Ovary (tissue), 9 donors: Measurements from ENCODE around the gene EZR. TPM values are rescaled to one million over a fixed set of nuclear protein-coding genes. Genes with fewer than 3 reads are reported as not detected.
"Not testable (repeated sequence)": the region's sequence is repeated elsewhere in the genome, so short reads cannot be mapped to it uniquely, and the experiment has no call there.

Source experiments
- DNase-seq, 5 donors: peaks; one replicate each; pipeline ENCODE4 v3.0.0-alpha.2; 2019 to 2020
- H3K27ac ChIP-seq, 2 donors: fragments of 200-600 bp; one replicate each; pipeline versions ENCODE4 v1.5.1 to v1.8.0; 2019 to 2022
- H3K27me3 ChIP-seq: fragments of 200-600 bp; one replicate; pipeline ENCODE4 v1.8.0; 2022
- H3K36me3 ChIP-seq: fragments of 200-600 bp; sonication (generic); one replicate; pipeline ENCODE4 v1.5.1; 2019
- H3K4me1 ChIP-seq: one replicate; pipeline ENCODE4 v1.8.1; 2013; ENCODE audit warnings: mild to moderate bottlenecking, moderate library complexity; ENCODE audit not compliant: insufficient read depth
- H3K4me3 ChIP-seq: fragments of 200-600 bp; sonication (generic); one replicate; pipeline ENCODE4 v1.5.1; 2017
- H3K9me3 ChIP-seq, 2 donors: fragments of 200-600 bp in 1 of 2; sonication (generic) in 1 of 2; one replicate each; pipeline versions ENCODE4 v1.5.1 to v1.8.1; 2013 to 2019; ENCODE audit warnings: mild to moderate bottlenecking in 1 of 2, moderate library complexity in 1 of 2
- CTCF ChIP-seq, 3 donors: fragments of 450-650 bp in 2 of 3; fragments of 200-600 bp in 1 of 3; IDR thresholded peaks; one replicate each; pipeline versions ENCODE4 v1.5.1 to v1.8.0; 2016 to 2022; ENCODE audit warnings: antibody characterized with exemption in 3 of 3, mild to moderate bottlenecking in 1 of 3
- EP300 ChIP-seq: sonication (generic); formaldehyde crosslinking; IDR thresholded peaks from one replicate; pipeline ENCODE4 v1.6.1; 2017; ENCODE audit warnings: antibody characterized with exemption
- POLR2A ChIP-seq: fragments of 450-650 bp; IDR thresholded peaks from one replicate; pipeline ENCODE4 v1.6.1; 2017; ENCODE audit warnings: antibody characterized with exemption, mild to moderate bottlenecking, moderate library complexity
- WGBS, 3 donors: extraction: QIAGEN DNeasy Blood & Tissue Kit in 1 of 3; methylation state at CpG; one replicate each; pipeline versions ENCODE4 v1.1.5 to v1.1.7; 2013 to 2017; 5-methylcytosine and 5-hydroxymethylcytosine counted together
- intact Hi-C, 4 donors: fragments of 100-400 bp; cut with DNase I; formaldehyde crosslinking; loops; one replicate each; pipeline versions ENCODE4 v1.11.0 to v1.15.1; 2022 to 2023
- polyA plus RNA-seq, 2 donors: library from polyadenylated mRNA; stranded (reverse); fragments of 200-250 nt in 1 of 2; fragments of 350-450 nt in 1 of 2; fragmentation: Illumina TruSeq in 1 of 2; extraction: RNeasy Lipid Tissue Mini Kit (QIAGEN cat#74804) in 1 of 2; gene quantifications; one replicate each; pipeline ENCODE4 v1.2.3, GENCODE V29; 2013 to 2014
- total RNA-seq, 7 donors: library from RNA; depleted of rRNA in 2 of 7; stranded (reverse); fragments of >200 nt in 2 of 7; fragmentation: NEBNext Ultra II Directional in 3 of 7; extraction: Animal tissue kit (Norgen Biotek cat#: 25700) in 3 of 7; gene quantifications; one replicate each; pipeline versions ENCODE4 v1.1.0 to v1.2.4, GENCODE V29; 2016 to 2023
- donor health status: DM: no; HTN: no; CAD: no; lungs with moderate emphysema.
- donor health status: DM: no; HTN: no; CAD: no.
- donor health status: Bipolar disorder and iron deficiency.
- donor health status: DM: yes; HTN: yes; CAD: no.
- donor health status: DM: no; HTN: no; CAD: no.
- donor health status: DM: yes; HTN: yes; CAD: no.

EZR gene
- total and polyA plus RNA-seq, 9 donors, result 39.0 to 214 (median 85.6) TPM

GRCh38 chr6:158830736-158831135 lies 11.6 kb upstream of the EZR start:
- Histone ChIP-seq H3K9me3 (no peaks in the 10 kb centered on the region), H3K27ac (no peak overlapping the region), H3K36me3 (no peaks in the 10 kb centered on the region), H3K4me3 (no peak overlapping the region), H3K27me3 (no peaks in the 10 kb centered on the region), H3K4me1 (no peaks in the 10 kb centered on the region)
- intact Hi-C loops, result no loop called here
- WGBS, 3 donors, result 96 to 99% (median 98%) methylated on average over 13 of the region's 13 CpGs
- TF ChIP-seq CTCF (IDR thresholded peaks at IDR 0.05) (no peak), EP300 (no peak), POLR2A (no peak)
- DNase-seq, result no peak

GRCh38 chr6:158828807-158829206 lies 9.6 kb upstream of the EZR start:
- no peaks in the 10 kb centered on the region for H3K27me3 ChIP-seq
- WGBS, 3 donors, result 81 to 85% (median 84%) methylated on average over 7 of the region's 7 CpGs
- H3K4me3 ChIP-seq, result no peak overlapping the region
- H3K27ac ChIP-seq, result no peak overlapping the region
- intact Hi-C loops, result no loop called here
- no peak for TF ChIP-seq POLR2A
- TF ChIP-seq EP300, result no peak
- no peak for TF ChIP-seq CTCF (IDR thresholded peaks at IDR 0.05)
- H3K36me3 ChIP-seq, result no peaks in the 10 kb centered on the region
- no peaks in the 10 kb centered on the region for H3K4me1 ChIP-seq
- H3K9me3 ChIP-seq, result no peaks in the 10 kb centered on the region
- DNase-seq, result no peak

GRCh38 chr6:158826819-158827501 lies 7.8 kb upstream of the EZR start:
- no peak for DNase-seq
- no peaks in the 10 kb centered on the region for H3K9me3 ChIP-seq
- intact Hi-C loops, result no loop called here
- H3K27ac ChIP-seq, result no peak overlapping the region
- H3K4me3 ChIP-seq, result no peak overlapping the region
- no peaks in the 10 kb centered on the region for H3K36me3 ChIP-seq
- H3K4me1 ChIP-seq, result no peaks in the 10 kb centered on the region
- TF ChIP-seq POLR2A, result no peak
- no peaks in the 10 kb centered on the region for H3K27me3 ChIP-seq
- whole genome bisulfite sequencing, 3 donors, result 70 to 75% (median 75%) methylated on average over 4 of the region's 4 CpGs

GRCh38 chr6:158825951-158826306 lies 6.8 kb upstream of the EZR start:
- H3K9me3 ChIP-seq, result no peaks in the 10 kb centered on the region
- no peak overlapping the region for H3K27ac ChIP-seq
- H3K27me3 ChIP-seq, result no peaks in the 10 kb centered on the region
- H3K36me3 ChIP-seq, result no peaks in the 10 kb centered on the region
- H3K4me3 ChIP-seq, result no peak overlapping the region
- H3K4me1 ChIP-seq, result no peaks in the 10 kb centered on the region
- TF ChIP-seq CTCF (IDR thresholded peaks at IDR 0.05), result no peak
- no peak for TF ChIP-seq EP300
- TF ChIP-seq POLR2A, result no peak
- DNase-seq, result peak in 3 of 5 donors; percentile 32 to 65 (median 39)
- 6 to 14% (median 8%) methylated on average over 9 of the region's 9 CpGs for WGBS, 3 donors
- intact Hi-C loops, result no loop called here

GRCh38 chr6:158825038-158825950 lies 6.1 kb upstream of the EZR start:
- Histone ChIP-seq H3K36me3 (no peaks in the 10 kb centered on the region), H3K4me1 (no peaks in the 10 kb centered on the region), H3K9me3 (no peaks in the 10 kb centered on the region), H3K4me3 (no peak overlapping the region), H3K27me3 (no peaks in the 10 kb centered on the region), H3K27ac (no peak overlapping the region)
- intact Hi-C loops, result no loop called here
- WGBS, 3 donors, result 69 to 71% (median 70%) methylated on average over 13 of the region's 13 CpGs
- TF ChIP-seq CTCF (IDR thresholded peaks at IDR 0.05) (no peak), EP300 (no peak), POLR2A (no peak)
- DNase-seq, result no peak

GRCh38 chr6:158823616-158824015 lies 4.4 kb upstream of the EZR start:
- intact Hi-C loops, H3K4me1 ChIP-seq, H3K36me3 ChIP-seq, H3K4me3 ChIP-seq, H3K27ac ChIP-seq, DNase-seq, H3K27me3 ChIP-seq, H3K9me3 ChIP-seq: not testable (repeated sequence)
- 96 to 98% (median 96%) methylated on average over 4 of the region's 4 CpGs for WGBS, 3 donors
